HepG2 (cell line): ENCODE measurements around the gene MYO15A.

Source experiments
- CTCF ChIP-seq: sonication (generic); formaldehyde crosslinking; IDR thresholded peaks from 2 replicates; pipeline ENCODE4 v1.5.0; 2020; ENCODE audit warnings: mild to moderate bottlenecking, missing genetic modification reagents, moderate library complexity
- DNMT3B ChIP-seq: conservative IDR thresholded peaks from 2 replicates; pipeline ENCODE4 v1.6.1; 2016; ENCODE audit warnings: missing biosample characterization, control low read depth
- MAZ ChIP-seq, 2 experiments: sonication (generic) in 1 of 2; formaldehyde crosslinking in 1 of 2; IDR thresholded peaks; 2 replicates each; pipeline versions ENCODE4 v1.5.0 to v1.6.1; 2012 to 2020; ENCODE audit warnings: low read depth in 2 of 2, mild to moderate bottlenecking in 2 of 2, borderline replicate concordance in 1 of 2, improper control_type of control experiment in 1 of 2, low read length in 1 of 2, missing genetic modification reagents in 1 of 2, moderate library complexity in 1 of 2
- POLR2A ChIP-seq, 2 experiments: IDR thresholded peaks; 2 replicates each; pipeline ENCODE4 v1.6.1; 2011; ENCODE audit warnings: low read depth in 2 of 2, low read length in 2 of 2, mild to moderate bottlenecking in 1 of 2, moderate library complexity in 1 of 2; ENCODE audit not compliant: insufficient read depth in 1 of 2
- TAF1 ChIP-seq: sonication (generic); formaldehyde crosslinking; IDR thresholded peaks from 2 replicates; pipeline ENCODE4 v1.4.0; 2020; ENCODE audit warnings: missing genetic modification reagents
- ZFP36 ChIP-seq: fragments of 150-350 bp; IDR thresholded peaks from 2 replicates; pipeline ENCODE4 v1.6.1; 2018; ENCODE audit warnings: borderline replicate concordance, low read length, low read depth; ENCODE audit not compliant: partially characterized antibody

GRCh38 chr17:18177133-18177532 is 68.6 kb downstream of the MYO15A start:
- TF ChIP-seq TAF1 (CRISPR knock-in tag) (no peak), DNMT3B (CRISPR knock-in tag) (no peak), CTCF (no peak), MAZ (IDR thresholded peaks at IDR 0.05; ENCODE audit: borderline replicate concordance, low read depth, low read length) (no peak), MAZ (CRISPR knock-in tag; IDR thresholded peaks at IDR 0.05; ENCODE audit: low read depth) (no peak), POLR2A (IDR thresholded peaks at IDR 0.05; ENCODE audit: insufficient read depth in 1 of 2, low read depth in 2 of 2, low read length in 2 of 2) (no peak), ZFP36 (no peak)
